Stomach (tissue), 9 donors: ENCODE results near the gene C12orf76. TPM values are rescaled to one million over a fixed set of nuclear protein-coding genes. Genes with fewer than 3 reads are reported as not detected.
"Not testable (repeated sequence)": the region's sequence is repeated elsewhere in the genome, so short reads cannot be mapped to it uniquely, and the experiment has no call there.

ENCODE experiments used
- DNase-seq, 2 donors: peaks; one replicate each; pipeline versions ENCODE4 v3.0.0 to v3.0.0-alpha.2; 2013 to 2019
- H3K27ac ChIP-seq, 5 donors: fragments of 200-600 bp in 4 of 5; sonication (generic) in 4 of 5; one replicate each; pipeline ENCODE4 v1.5.1; 2013 to 2019; ENCODE audit warnings: mild to moderate bottlenecking in 1 of 5, moderate library complexity in 1 of 5
- H3K27me3 ChIP-seq, 3 donors: fragments of 200-600 bp; sonication (generic); one replicate each; pipeline ENCODE4 v1.5.1; 2017 to 2019; ENCODE audit warnings: mixed run types in 1 of 3
- H3K36me3 ChIP-seq, 4 donors: fragments of 200-600 bp; sonication (generic); 1 replicate in 3 of 4; 2 replicates in 1 of 4; pipeline ENCODE4 v1.5.1; 2016 to 2019
- H3K4me1 ChIP-seq, 4 donors: fragments of 200-600 bp; sonication (generic); one replicate each; pipeline ENCODE4 v1.5.1; 2016 to 2019
- H3K4me3 ChIP-seq, 4 donors: fragments of 200-600 bp; sonication (generic) in 3 of 4; one replicate each; pipeline ENCODE4 v1.5.1; 2016 to 2019; ENCODE audit warnings: mild to moderate bottlenecking in 1 of 4
- H3K9me3 ChIP-seq, 4 donors: fragments of 200-600 bp; sonication (generic); one replicate each; pipeline ENCODE4 v1.5.1; 2016 to 2019
- CTCF ChIP-seq, 7 experiments: fragments of 450-650 bp in 4 of 7; fragments of 200-600 bp in 3 of 7; sonication (generic) in 3 of 7; IDR thresholded peaks; one replicate each; pipeline ENCODE4 v1.5.1; 2016 to 2019; ENCODE audit warnings: antibody characterized with exemption in 7 of 7, control low read depth in 2 of 7, mild to moderate bottlenecking in 1 of 7
- EP300 ChIP-seq: sonication (generic); formaldehyde crosslinking; IDR thresholded peaks from one replicate; pipeline ENCODE4 v1.6.1; 2017; ENCODE audit warnings: antibody characterized with exemption
- POLR2A ChIP-seq, 4 donors: fragments of 450-650 bp; IDR thresholded peaks; one replicate each; pipeline ENCODE4 v1.6.1; 2016; ENCODE audit warnings: antibody characterized with exemption in 4 of 4, control low read depth in 2 of 4, mild to moderate bottlenecking in 1 of 4, moderate library complexity in 1 of 4
- POLR2AphosphoS5 ChIP-seq, 3 donors: sonication (generic); formaldehyde crosslinking; IDR thresholded peaks; one replicate each; pipeline ENCODE4 v1.6.1; 2016; ENCODE audit warnings: antibody characterized with exemption in 3 of 3
- WGBS, 5 donors: extraction: QIAGEN DNeasy Blood & Tissue Kit in 3 of 5; methylation state at CpG; one replicate each; pipeline versions ENCODE4 v1.1.5 to v1.1.7; 2013 to 2018; 5-methylcytosine and 5-hydroxymethylcytosine counted together
- intact Hi-C: fragments of 100-400 bp; cut with DNase I; formaldehyde crosslinking; loops from one replicate; pipeline ENCODE4 v1.15.1; 2023; ENCODE audit warnings: low total_unique reads
- polyA plus RNA-seq, 3 donors: library from polyadenylated mRNA; stranded (reverse); fragments of 200-250 nt; gene quantifications; one replicate each; pipeline ENCODE4 v1.2.3, GENCODE V29; 2013
- total RNA-seq, 5 donors: library from RNA; depleted of rRNA; stranded (reverse); fragments of >200 nt; gene quantifications; one replicate each; pipeline versions ENCODE4 v1.1.0 to v1.2.3, GENCODE V29; 2014 to 2016
- donor health status: healthy with polysubstance abuse.
- donor health status: Bipolar disorder and iron deficiency.
- donor health status: healthy.

C12orf76 gene
- total and polyA plus RNA-seq, 8 donors, result 7.0 to 44.2 (median 12.3) TPM

GRCh38 chr12:110074089-110074488 is 25.8 kb upstream of the C12orf76 start:
- no peaks in the 10 kb centered on the region for H3K9me3 ChIP-seq
- H3K36me3 ChIP-seq, result no peaks in the 10 kb centered on the region
- 72 to 85% (median 79%) methylated on average over 5 of the region's 5 CpGs for WGBS, 5 donors
- H3K4me3 ChIP-seq, result no peak overlapping the region
- no peaks in the 10 kb centered on the region for H3K27me3 ChIP-seq
- no peak for DNase-seq
- peaks cover 4 to 9% (median 7%) of the 10 kb centered on the region in 4 donors for H3K4me1 ChIP-seq
- TF ChIP-seq POLR2AphosphoS5 (IDR thresholded peaks at IDR 0.05), result no peak
- H3K27ac ChIP-seq, result peak overlapping the region in 1 of 5 donors; percentile 7
- intact Hi-C loops, result no loop called here

- 15 to 28% (median 25%) methylated on average over 19 of the region's 19 CpGs for WGBS, 5 donors
- peaks cover 4 to 9% (median 7%) of the 10 kb centered on the region in 4 donors for H3K4me1 ChIP-seq
- H3K27me3 ChIP-seq, result no peaks in the 10 kb centered on the region
- TF ChIP-seq EP300 (no peak), POLR2A (IDR thresholded peaks at IDR 0.05) (no peak), POLR2AphosphoS5 (IDR thresholded peaks at IDR 0.05) (no peak), CTCF (IDR thresholded peaks at IDR 0.05) (no peak)
- intact Hi-C loops, result no loop called here
- no peaks in the 10 kb centered on the region for H3K36me3 ChIP-seq
- H3K9me3 ChIP-seq, result no peaks in the 10 kb centered on the region
- peak overlapping the region; percentile 37 to 49 (median 40) for H3K4me3 ChIP-seq
- H3K27ac ChIP-seq, result peak overlapping the region in 3 of 5 donors; percentile 7 to 56 (median 25)
- DNase-seq, result peak in 1 of 2 donors; percentile 71
These were observed 24.9 kb upstream of the C12orf76 start for GRCh38 chr12:110073049-110073831.

GRCh38 chr12:110072636-110073035 is 24.3 kb upstream of the C12orf76 start:
- 72 to 82% (median 77%) methylated on average over 9 of the region's 9 CpGs for WGBS, 5 donors
- H3K4me1 ChIP-seq, H3K27me3 ChIP-seq, DNase-seq, intact Hi-C loops, H3K36me3 ChIP-seq, H3K9me3 ChIP-seq: not testable (repeated sequence)
- Histone ChIP-seq H3K27ac (peak overlapping the region in 1 of 5 donors; percentile 25), H3K4me3 (peak overlapping the region; percentile 37 to 49 (median 40))

GRCh38 chr12:110071967-110072366 is 23.6 kb upstream of the C12orf76 start:
- no peak overlapping the region for H3K27ac ChIP-seq
- no peaks in the 10 kb centered on the region for H3K27me3 ChIP-seq
- DNase-seq, result no peak
- H3K36me3 ChIP-seq, result no peaks in the 10 kb centered on the region
- TF ChIP-seq POLR2A (IDR thresholded peaks at IDR 0.05) (no peak), CTCF (IDR thresholded peaks at IDR 0.05) (no peak), POLR2AphosphoS5 (IDR thresholded peaks at IDR 0.05) (no peak), EP300 (no peak)
- 93 to 99% (median 96%) methylated on average over 3 of the region's 3 CpGs for WGBS, 5 donors
- peaks cover 4 to 9% (median 7%) of the 10 kb centered on the region in 4 donors for H3K4me1 ChIP-seq
- intact Hi-C loops, result no loop called here
- H3K4me3 ChIP-seq, result no peak overlapping the region
- no peaks in the 10 kb centered on the region for H3K9me3 ChIP-seq

GRCh38 chr12:110071504-110071903 is 23.2 kb upstream of the C12orf76 start:
- TF ChIP-seq POLR2A (IDR thresholded peaks at IDR 0.05) (no peak), POLR2AphosphoS5 (IDR thresholded peaks at IDR 0.05) (no peak), CTCF (IDR thresholded peaks at IDR 0.05) (no peak), EP300 (no peak)

More at GRCh38 chr12:110071504-110071903, 23.2 kb upstream of the C12orf76 start:
- intact Hi-C loops, result no loop called here
- peaks cover 4 to 9% (median 7%) of the 10 kb centered on the region in 4 donors for H3K4me1 ChIP-seq
- H3K4me3 ChIP-seq, result no peak overlapping the region
- DNase-seq, result no peak
- no peaks in the 10 kb centered on the region for H3K27me3 ChIP-seq
- H3K36me3 ChIP-seq, result no peaks in the 10 kb centered on the region
- no peaks in the 10 kb centered on the region for H3K9me3 ChIP-seq
- no peak overlapping the region for H3K27ac ChIP-seq
